Stimulated activated CD4-positive, alpha-beta T cell treated with anti-CD3 and anti-CD28 coated beads, Interleukin-12 subunit alpha, Interleukin-12 subunit beta, amount 100 ng/mL, for 24 hours (primary cell): ENCODE measurements around the gene SARS1.
A peak's percentile ranks its signal among the peaks of the same experiment; 100 is the strongest.
"Not testable (repeated sequence)": the region's sequence is repeated elsewhere in the genome, so short reads cannot be mapped to it uniquely, and the experiment has no call there.

Experiments
- DNase-seq, 2 experiments: peaks; one replicate each; pipeline ENCODE4 v3.0.0-alpha.2; 2020; ENCODE audit warnings: low read depth in 2 of 2

Gene SARS1

DNA sequence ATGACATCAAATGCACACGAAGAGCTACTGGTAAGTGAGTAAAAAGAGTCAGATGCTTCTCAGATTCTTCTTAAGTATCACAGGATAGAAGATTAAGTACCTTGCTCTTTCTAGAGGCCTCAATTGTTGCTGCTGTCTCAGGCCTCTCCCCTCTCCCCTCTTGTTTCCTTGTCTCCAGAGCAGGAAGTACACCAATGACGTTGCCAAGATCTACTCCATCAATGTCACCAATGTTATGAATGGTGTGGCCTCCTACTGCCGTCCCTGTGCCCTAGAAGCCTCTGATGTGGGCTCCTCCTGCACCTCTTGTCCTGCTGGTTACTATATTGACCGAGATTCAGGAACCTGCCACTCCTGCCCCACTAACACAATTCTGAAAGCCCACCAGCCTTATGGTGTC, 21.3 kb upstream of the SARS1 start:
- no peak for DNase-seq

DNA sequence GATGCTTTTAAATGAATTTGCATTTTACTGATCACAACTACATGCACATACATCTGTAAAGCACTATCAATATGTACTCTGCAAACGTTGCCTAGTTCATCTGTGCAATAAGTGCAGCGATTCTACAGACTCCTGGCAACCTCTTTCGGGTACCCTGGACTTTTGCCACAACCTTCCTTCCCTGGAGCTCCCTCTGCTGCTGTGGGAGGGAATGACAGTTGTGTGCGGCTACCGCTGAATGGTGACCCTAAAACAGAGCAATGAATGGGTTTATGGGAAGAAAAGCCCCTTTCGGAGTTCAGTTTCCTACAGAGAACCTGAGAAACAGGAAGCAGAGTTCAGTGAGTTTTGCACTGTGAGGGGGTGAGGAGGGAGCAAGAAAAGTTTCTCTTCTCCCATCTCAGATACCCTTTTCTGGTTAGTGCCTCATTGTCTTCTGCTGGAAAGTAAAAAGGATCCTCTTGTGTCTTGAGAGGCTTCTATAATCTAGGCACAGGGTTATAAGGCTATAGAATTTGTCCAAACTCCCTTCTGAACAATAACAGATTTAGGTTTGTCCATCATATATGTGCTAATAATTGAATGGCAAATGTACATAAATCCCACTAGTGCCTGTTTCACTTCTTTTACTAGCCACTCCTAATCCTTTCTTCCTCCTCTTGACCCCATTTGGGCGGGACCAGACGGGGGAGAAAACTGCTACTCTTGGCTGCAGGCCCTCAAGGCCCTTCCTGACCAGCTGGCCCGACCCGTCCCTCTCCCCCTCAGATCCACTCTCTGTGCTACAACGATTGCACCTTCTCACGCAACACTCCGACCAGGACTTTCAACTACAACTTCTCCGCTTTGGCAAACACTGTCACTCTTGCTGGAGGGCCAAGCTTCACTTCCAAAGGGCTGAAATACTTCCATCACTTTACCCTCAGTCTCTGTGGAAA, 19.8 kb upstream of the SARS1 start:
- DNase-seq = peak in 1 of 2 experiments; percentile 63

DNA sequence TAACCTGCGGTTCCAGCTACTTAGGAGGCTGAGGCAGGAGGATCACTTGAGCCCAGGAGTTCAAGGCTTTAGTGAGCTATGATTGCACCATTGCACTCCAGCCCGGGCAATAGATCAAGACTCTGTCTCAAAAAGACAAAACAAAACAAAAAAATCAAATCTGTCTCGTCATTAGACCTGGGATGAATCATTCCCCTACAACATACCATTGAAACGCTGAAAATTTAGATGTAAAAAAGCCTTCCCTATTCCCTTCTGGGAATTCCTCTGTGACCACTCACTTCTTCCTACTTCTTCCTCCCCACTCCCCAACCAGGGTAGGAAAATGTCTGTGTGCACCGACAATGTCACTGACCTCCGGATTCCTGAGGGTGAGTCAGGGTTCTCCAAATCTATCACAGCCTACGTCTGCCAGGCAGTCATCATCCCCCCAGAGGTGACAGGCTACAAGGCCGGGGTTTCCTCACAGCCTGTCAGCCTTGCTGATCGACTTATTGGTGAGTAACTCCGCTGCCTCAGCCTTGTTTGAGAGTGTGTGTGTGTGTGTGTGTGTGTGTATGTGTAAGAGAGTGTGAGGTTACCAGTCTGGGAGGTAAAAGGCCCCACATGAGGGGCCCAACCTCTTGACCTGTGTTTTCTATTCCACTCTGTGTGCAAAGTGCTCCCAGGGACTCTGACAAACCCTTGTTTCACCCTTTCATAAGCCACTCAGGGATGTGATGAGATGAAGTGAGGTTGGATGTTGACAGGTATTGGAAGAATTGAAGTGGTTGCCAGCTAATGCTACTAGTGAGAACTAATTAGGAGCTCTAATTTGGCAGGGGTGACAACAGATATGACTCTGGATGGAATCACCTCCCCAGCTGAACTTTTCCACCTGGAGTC, 16.3 kb upstream of the SARS1 start:
- peak in 1 of 2 experiments; percentile 10 for DNase-seq

DNA sequence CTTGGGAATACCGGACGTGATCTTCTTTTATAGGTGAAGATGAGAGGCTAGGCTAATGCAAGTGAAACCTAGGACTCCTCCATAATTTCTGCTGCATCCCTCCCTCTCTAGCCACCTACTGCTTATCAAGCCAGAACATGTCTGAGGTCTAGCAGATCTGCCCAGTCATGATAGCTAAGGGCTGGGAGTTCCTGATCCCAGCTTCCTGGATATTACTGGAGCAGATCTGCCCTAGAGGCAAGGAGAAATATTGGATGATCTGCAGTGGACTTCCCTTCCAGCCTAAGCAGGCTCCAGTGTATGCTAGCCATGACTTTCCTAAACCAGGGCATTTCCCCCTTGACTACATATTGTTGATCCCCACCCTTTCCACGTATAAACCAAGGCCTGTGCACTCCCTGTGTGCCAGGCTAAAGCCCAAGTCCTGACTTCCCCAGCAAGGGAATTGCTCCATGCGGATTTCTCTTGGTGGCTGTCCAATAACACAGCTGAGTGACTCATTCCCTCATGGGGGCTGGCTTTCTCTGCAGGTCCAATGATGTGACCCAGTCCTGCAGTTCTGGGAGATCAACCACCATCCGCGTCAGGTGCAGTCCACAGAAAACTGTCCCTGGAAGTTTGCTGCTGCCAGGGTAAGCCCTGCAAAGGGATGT, 15.5 kb upstream of the SARS1 start:
- DNase-seq = no peak

DNA sequence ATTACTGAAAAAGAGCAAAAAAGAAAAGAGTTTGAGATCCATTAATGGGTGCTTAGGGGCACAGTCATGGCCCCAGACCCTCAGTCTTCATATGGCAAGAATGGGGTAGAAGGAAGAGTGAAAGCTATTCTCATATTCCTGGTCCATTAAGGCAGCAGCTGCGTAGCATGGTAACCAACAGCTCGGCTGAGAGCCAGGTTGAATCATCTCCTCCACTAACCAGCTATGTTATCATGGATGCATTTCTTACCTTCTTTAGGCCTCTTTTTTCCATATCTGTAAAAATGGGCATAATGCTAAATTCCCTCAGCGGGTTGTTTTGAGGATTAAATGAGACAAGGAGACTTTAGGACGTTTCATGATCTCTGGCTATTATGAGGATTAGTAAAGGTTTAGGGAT, 15.0 kb upstream of the SARS1 start:
- DNase-seq = no peak

DNA sequence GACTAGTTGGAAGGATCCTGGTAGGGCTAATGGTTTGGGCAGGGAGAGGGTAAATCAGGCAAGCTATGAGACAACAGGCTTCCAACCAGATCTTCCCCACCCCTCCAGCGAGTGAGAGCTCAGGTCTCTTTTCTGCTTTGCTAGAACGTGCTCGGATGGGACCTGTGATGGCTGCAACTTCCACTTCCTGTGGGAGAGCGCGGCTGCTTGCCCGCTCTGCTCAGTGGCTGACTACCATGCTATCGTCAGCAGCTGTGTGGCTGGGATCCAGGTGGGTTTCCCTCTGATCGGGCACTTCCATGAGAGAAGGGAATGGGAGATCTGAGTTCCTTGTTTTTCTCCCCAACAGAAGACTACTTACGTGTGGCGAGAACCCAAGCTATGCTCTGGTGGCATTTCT, 14.0 kb upstream of the SARS1 start:
- DNase-seq = no peak

DNA sequence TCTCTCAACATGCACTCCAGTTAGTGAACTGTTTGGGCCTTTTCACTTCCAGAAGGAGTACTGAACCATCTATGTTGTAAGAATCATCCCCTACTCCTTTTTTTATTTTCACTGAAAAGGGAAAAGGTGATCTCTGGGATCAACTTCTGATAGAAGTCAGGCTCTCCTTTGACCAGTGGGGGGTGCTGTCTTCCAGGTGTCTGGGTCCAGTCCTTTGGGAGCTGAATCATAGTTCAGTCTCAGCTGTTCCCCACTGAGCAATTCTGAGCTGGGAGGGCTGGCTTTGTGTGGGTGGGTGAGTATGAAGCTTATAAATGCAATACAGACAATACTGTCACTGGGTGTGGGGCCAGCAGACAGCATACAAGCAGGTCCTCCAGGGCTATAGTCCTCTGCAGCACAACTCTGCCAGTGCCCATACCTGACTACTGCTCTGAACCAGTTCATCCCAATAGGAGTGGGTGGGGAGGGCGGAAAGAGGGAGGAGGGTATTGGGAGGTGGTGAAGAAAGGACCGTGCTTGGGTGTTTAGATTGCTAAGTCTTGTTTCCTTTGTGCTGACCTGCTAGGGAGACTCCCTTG, 12.5 kb upstream of the SARS1 start:
- DNase-seq = peak; percentile 49 to 61

DNA sequence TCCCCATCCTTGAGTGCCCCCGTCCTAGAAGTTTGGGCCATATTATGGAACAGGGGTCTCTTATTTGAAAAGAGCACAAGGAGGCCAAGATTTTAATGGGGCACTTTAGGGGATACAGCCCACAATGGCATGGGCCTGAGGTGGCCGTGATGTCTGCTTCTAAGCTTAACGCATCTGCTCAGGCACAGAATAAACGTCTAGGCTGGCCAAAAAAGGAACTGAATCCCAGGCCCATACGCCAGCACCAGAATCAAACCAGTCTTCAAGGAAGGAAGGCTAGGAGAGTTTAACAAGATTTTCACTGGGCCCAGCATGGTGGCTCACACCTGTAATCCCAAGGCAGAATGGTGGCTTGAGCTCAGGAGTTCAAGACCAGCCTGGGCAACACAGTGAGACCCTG, 9.2 kb upstream of the SARS1 start:
- no peak for DNase-seq

DNA sequence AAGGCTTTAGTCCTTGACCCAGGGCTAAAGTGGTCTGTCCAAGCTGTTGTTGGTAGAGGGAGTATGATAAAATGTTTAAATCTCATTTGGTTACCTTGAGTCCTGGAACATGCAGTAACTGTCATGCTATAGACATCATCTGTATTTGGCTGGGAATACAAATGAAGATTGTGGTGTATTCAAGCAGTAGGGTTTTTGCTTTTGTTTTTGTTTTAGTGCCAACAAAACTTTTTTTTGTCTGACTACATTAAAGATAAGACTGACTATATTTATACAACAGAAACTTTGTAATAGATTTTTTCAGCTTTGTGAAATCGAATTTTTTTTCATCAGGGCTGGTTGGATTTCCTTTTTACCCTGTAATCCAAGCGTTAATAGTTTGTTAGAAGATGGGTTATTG, 7.4 kb upstream of the SARS1 start:
- DNase-seq = no peak

DNA sequence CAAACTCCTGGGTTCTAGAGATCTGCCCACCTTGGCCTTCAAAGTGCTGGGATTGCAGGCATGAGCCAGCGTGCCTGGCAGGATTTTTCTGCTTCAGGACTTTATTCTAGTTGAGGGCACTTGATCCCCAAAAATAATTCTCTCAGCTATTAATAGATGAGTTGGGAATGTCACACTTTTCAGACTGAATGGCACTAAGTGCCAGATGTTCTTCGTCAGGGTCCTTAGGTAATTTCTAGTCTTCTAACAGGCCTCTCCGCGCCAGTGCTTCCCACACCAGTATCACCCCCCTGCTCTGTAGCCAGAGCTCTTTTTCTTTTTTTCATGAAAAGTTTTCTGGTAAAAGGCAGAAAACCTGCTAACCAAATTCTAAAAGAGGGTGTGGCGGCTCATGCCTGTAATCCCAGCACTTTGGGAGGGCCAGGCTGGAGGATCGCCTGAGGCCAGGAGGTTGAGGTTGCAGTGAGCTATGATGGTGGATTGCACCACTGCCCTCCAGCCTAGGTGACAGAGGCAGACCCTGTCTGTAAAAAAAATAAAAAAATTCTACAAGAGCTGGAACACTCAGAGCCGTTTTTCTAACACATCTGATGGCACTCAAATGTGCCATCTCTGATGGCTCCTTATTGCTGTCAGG, 6.1 kb upstream of the SARS1 start:
- DNase-seq = no peak

DNA sequence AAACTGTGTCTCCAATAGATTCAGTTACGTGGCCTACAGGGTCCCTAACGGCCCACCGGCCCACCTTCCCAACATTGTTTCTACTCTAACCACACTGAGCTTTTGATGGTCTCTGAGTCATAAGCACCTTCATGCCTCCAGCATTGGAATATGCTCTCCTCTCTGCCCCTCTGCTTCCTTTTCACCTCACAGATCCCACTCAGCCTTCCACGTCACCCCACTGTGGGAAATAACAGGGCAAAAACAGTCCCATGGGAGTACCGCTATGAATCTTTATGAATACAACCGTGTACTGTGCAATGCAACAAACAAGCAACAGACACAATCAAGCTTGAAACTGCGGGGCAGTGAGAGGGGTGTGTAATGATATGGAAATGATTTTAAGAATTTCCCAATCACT, 5.3 kb upstream of the SARS1 start:
- DNase-seq = no peak

DNA sequence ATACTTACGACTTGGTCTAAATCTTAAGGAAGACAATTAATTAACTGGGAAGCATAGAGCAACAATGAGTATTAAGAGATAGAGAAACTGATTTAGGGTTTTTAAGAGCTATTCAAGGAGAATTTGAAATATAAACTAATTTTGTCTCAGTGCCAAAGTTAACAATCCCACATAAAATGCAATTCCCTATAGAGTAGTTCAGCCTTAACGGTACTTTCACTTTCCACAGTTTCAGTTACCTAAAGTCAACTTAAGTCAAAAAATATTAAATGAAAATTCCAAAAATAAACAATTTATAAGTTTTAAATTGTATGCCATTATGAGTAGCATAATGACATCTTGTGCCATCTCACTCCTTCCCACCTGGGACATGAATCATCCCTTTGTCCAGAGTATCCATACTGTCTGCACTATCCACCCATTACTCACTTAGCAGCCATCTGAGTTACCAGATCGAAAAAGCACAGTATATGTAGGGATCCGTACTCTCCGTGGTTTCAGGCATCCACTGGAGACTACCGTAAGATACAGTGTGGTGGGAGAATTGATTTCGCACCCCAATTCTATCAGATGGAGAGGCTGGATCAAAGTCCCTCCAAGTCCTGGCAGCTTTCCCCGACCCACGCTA, 4.8 kb upstream of the SARS1 start:
- no peak for DNase-seq

DNA sequence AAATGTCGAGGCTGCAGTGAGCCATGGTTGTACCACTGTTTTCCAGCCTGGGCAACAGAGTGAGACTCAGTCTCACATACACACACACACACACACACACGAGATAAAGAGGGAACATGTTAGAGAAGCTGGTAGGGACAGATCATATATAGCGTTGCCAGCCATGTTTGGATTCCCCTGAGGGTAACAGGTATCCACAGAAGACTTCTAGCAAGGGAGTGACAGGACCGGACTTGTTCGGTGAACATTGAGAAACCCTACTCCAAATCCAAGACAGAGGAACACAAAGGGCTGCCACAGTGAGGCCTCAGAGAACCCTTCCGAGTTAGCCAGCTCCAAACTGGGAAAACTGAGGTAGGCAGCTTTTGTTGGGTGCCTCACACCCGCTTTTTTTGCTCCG, 3.7 kb upstream of the SARS1 start:
- DNase-seq = no peak

DNA sequence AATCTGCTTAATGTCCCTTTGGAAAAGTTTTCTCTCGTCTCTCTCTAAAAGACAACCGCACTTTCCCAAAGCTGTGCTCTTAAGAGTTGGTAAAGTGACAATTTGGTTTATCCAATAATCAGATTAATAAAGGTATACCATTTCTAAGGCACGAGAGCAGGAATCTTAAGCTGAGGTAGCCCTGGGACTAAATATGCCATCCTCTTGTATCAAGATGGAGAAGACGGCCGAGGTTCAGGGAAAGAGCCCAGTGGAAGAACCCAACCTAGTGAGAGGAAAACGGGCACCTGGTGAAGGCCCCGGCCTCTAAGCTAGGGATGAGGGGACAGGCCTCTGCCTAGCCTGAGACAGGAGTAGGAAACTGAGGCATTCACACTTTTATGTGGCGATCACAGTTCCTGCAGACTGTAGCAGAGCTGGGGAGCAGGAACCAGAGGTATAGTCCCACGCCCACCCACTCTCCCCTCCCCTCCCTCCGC, 334 bp upstream of the SARS1 start:
- no peak for DNase-seq

DNA sequence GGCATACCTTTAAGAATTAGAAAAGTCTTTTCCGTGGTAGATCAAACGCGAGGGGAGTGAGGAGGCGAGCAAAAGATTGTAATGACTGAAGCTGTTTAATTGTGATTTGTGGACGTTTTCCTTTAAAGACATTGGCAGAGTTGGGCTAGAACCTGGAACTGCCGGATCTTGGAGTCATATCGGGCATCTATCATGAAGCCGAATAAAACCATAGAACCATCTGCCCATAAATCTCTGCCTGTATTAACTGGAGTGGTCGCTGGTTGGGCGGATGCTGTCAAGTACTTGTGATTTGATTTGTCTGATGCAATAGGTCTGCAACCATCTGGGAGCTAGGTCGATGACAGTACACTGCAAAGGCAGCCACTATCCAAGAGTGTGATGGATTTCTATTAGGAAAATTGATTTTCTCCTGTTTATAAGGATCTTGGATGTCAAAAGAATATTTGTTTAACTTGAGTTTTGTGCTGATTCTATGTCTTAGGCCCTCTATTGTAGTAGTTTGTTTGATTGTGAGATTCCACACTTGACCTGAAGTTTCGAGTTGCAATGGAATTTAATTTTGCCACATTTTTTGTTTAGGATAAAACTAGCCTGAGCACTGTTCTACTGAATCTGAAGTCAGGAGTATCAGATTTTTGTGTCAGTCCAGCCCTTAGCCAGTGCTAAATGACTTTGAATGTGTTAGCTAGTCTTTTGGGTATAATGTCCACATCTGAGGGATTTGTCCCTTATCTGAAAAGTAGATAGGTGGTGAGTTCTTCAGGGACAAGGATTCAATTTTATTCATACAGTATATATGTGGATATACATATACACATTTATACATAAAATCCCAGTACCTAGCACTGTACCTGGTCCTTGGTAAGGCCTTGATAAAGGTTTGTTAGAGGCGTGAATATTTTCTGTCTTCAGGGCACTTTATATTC, 1.2 kb downstream of the SARS1 start:
- DNase-seq = peak in 1 of 2 experiments; percentile 20

DNA sequence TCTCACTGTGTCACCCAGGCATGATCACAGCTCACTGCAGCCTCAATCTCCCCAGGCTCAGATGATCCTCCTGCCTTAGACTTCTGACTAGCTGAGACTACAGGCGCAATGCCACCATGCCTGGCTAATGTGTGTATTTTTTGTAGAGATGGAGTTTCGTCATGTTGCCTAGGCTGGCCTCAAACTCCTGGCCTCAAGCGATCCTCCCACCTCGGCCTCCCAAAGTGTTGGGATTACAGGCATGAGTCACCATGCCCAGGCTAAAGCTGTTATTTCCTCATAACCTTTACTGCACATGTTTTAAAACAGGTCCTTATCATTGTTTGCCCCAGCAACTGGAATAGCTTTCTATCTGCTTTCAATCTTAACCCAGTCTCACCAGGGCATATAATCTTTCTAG, 2.9 kb downstream of the SARS1 start:
- DNase-seq = no peak

DNA sequence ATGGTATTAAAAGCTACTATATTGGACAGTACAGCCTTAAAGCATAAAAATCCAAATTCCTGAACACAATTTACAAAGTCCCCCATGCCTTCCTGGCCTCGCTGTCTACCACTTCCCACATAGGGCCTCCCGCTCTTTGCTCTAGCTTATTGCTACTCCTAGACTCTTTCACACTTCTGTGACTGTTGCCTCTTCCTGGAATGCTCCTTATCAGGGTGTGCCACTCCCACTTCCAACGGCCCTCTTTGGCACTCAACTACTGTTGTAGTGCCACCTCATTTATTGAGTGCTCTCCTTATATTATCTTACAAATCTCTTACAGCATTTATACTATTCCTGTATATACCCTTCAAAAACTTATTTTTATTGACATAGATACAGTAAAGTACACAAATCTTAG, 4.8 kb downstream of the SARS1 start:
- DNase-seq = no peak

DNA sequence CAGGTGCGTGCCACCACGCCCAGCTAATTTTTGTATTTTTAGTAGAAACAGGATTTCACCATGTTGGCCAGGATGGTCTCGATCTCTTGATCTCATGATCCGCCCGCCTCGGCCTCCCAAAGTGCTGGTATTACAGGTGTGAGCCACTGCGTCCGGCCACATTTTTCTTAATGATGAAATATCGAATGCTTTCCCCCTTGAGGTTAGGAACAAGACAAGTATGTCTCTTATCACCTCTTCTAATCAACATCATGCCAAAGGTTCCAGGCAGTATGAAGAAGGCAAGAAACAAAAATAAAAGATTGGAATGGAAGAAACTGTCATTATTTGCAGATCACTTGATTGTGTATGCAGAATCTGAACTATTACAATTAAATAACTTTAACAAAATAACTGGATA, 7.5 kb downstream of the SARS1 start:
- DNase-seq = not testable (repeated sequence)

DNA sequence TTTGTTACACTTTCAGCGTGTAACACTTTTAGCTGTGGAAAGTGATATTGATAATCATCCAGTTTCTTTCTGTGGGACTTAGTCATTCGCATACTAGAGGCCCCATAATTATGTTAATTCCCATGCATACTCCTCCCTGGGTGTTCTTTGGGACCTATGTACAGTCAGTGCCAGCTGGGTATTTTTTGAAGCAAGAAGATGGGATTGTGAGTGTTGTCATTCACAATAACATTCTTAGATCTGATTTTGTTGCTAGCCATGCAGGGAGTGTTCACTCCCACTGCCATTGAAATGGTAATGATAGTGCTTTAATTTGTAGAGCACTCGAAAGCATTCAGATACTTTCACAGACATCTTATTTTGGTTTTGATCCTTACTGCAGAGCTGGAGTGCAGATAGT, 11.6 kb downstream of the SARS1 start:
- DNase-seq = no peak
